Fibroblast of upper back skin (primary cell): ENCODE data around the gene FN3K.

Experiments used
- DNase-seq: peaks from one replicate; pipeline ENCODE4 v3.0.0-alpha.2; 2013

FN3K gene

GRCh38 chr17:82703935-82704865, 31.2 kb upstream of the FN3K start:
- DNase-seq = no peak

GRCh38 chr17:82704886-82705285, 30.5 kb upstream of the FN3K start:
- DNase-seq = no peak

- DNase-seq = no peak
These were observed 29.7 kb upstream of the FN3K start for GRCh38 chr17:82705756-82706155.

- DNase-seq = no peak
These were observed 26.3 kb upstream of the FN3K start for GRCh38 chr17:82709024-82709675.

DNA sequence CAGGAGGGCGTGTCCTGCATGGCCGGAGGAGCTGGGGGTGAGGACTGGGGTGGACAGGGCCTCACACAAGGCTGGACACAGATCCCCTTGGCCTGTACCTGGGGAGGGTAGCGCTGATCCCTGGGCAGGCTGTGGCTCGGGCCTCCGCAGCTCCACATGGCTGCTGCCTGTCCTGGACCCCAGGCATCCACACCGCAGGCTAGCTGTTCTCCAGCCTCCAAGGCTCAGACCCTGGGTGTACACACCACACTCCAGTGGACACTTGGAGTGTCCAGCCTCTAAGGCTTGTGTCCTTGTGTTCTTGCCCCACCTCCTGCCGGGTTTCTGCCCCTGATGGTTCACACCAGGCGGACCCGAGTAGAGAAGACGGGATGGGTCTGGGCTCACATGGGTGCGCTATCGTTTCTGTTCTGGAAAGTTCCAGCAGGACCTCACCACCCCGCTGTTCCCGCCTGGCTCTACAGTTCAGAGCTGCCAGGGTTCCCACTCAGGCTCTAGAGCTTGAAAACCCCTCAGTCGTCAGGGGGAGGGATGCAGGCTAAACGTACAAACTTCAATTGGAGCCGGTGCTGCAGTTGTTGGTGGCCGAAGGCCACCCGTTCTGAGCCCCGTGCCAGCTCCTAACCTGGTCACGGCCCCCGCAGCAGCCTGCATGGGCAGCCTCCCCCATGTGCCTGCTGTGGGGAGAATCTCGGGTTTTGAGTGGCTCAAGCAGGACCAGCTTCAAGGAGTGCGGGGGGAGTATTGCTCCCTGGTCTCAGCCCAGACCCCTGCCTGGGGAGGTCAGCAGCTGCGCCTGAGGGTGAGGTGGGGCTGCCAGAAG, 25.5 kb upstream of the FN3K start:
- DNase-seq = no peak

DNA sequence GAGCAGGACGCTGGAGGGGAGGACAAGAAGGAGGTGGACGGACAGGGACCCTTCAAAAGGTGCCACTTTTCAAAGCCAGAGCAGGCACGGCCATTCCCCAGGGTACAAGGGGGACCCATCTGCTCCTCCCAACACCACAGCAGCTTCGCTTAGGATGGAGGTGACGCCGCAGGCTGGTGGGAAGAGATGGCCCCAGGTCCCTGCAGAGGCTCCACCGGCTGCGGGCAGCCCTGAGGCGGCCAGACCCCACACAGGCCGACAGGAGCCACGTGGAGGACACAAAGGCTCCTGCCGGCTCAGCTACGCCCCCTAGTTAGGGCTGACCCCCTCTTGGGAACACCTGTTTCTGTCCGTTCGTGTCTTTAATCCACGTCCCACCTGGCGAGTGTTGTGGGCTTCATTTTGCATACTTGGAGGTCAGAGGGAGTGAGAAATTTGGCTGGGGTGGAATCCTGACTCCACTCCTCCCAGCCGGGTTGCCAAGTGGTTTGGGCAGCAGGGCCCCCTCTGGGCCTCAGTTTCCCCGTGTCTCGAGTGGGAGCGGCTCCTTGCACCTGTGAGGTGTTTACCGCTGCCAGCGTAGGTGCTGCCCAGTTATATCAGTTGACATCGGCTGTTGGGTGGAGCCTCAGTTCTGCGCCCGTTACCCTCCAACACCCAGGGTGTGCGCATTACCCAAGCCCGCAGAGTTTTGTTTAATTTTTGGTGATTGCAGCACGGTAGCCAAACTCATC, 24.7 kb upstream of the FN3K start:
- no peak for DNase-seq

DNA sequence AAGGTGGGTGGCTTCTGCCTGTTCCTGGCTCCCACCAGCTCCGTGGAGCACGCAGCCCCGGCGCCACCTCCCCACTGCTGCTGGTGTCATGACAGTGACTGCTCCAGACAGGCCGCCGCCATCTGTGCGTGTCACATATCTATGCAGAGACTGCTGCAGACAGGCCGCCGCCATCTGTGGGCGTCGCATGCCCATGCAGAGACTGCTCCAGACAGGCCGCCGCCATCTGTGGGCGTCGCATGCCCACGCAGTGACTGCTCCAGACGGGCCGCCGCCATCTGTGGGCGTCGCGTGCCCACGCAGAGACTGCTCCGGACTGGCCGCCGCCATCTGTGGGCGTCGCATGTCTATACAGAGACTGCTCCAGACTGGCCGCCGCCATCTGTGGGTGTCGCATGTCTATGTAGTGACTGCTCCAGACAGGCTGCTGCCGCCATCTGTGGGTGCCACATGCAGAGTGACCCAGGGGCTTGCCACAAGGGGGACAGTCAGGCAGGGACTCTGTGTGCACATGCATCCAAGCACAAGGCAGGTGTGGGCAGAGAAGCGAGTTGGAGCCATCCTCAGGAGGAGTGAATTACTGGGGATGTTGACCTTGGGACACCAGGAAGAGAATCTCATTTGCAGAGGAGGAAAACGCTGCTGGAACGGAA, 22.2 kb upstream of the FN3K start:
- DNase-seq = no peak

GRCh38 chr17:82716203-82717010, 19.0 kb upstream of the FN3K start, which contains the start of gene FN3KRP:
FN3KRP (plus strand) TSS chr17:82716706; CDS start chr17:82716756, 50 bp downstream.
- DNase-seq = peak; percentile 89

GRCh38 chr17:82718986-82719685, 16.3 kb upstream of the FN3K start:
- DNase-seq = no peak

DNA sequence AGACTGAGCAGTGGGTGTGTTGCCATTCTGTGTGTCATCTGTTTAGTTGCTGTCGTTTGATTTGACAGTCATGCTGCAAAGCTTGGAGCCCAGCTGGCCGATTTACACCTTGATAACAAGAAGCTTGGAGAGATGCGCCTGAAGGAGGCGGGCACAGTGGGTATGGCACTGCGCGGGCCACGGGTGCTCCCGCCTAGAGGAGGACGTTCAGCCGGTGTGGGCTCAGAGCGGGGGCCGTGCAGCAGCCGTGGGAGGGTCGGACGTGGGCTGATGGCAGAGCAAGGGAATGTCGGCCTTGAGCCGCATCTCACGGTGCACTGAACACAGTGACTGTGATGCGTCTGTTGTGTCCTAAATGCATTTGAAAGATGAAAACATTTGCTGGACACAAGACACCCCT, 15.2 kb upstream of the FN3K start:
- DNase-seq = no peak

DNA sequence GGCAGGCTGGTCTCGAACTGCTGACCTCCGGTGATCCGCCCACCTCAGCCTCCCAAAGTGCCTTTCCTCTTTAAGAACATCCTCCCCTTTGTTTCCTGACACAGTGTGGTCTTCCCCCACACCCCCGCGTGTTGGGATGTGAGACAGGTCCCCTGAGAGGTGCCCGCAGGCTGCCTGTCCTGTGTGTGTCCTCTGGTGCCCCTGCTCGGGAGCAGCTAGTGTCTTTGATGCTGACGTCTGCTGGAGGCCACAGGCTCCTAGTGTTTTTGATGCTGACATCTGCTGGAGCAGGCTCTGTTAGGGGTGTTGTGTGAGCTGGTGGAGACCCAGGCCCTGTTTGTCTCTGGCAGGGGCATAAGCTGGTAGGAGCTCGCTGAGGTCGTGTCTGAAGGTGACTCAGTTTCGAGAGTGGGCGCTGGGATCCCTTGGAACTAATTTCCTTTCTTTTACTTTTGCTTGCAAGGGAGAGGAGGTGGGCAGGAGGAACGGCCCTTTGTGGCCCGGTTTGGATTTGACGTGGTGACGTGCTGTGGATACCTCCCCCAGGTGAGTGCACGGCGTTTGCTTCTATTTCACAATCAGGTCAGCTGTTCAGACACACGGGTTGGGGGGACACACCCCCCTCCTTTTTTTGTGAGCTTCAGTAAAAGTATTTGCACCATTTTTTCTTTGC, 12.9 kb upstream of the FN3K start:
- DNase-seq = no peak

DNA sequence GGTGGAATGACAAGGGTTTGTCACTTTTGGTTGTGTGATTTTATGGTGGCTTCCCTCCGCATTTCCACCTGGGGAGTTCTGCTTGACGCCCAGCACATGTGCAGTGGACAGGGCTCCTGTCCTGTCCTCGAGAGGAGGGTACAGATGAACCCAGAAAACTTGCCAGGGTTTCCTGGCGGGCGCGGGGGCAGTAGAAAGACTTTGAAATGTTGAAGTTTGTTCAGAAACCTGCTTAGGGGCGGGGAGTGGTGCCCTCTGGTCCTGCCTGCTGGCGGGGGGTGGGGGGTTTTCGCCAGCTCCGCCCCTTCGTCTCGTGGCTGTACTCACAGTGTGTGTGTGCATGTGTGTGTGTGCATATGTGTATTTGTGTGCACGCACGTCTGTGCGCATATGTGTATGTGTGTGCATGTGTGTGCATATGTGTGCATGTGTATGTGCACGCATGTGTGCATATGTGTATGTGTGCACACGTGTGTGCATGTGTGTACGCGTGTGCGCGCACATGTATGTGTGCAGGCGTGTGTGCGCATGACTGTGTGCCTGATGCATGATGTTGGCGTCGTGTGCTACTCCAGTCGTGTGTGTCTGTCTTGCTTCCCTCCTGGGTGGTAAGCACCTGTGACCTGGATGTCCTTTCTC, 12.1 kb upstream of the FN3K start:
- DNase-seq = no peak

DNA sequence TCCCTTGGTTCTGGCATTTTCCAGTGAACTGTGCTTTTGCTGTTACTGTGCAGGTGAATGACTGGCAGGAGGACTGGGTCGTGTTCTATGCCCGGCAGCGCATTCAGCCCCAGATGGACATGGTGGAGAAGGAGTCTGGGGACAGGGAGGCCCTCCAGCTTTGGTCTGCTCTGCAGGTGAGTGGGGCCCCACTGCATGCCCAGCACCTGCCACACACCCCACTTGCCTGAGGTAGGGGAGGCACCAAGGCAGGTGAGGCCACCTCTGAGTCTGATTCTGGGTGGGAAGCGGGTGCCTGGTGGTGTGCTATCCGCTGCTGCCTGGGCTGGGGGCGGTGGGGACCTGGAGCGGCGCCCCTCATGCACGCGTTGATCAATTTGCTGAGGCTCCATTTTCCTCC, 9.0 kb upstream of the FN3K start:
- DNase-seq = no peak

- DNase-seq = no peak
These were observed 5.7 kb upstream of the FN3K start for GRCh38 chr17:82729479-82730260.

DNA sequence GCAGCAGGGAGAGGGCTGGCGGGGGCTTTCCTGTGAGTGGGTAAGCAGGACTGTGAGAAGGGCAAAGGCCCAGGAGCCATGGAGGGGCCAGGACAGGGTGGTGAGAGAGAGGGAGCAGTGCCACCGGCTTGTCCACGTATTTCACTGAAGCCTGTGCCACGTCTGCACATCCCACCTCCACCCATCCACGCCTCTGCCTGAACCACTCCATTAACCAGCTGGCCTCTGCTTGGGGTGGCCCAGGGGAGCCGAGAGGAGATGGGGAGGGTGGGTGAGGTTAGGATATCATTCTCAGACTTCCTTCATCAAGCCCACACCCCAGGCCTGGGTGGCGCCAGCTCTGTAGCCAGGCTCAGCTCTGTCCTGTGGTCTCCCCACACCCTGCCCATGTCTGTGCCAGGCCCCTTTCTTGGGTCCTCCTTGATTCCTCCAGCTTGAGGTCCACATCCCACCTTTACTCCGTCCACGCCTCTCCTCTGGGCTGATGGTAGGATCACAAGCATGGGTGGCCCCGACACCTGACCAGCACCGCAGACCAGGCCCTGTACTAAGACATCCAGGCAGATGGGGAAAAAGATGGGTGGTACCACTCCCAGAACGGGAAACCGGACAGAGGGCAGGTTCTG, 3.2 kb upstream of the FN3K start:
- no peak for DNase-seq

- no peak for DNase-seq
These were observed 1.2 kb downstream of the FN3K start for GRCh38 chr17:82736511-82737185.
